Measurements from ENCODE around the gene DSCAM.
A peak's percentile ranks its signal among the peaks of the same experiment; 100 is the strongest.

Gene DSCAM

GRCh38 chr21:40020651-40021050, 826.3 kb downstream of the DSCAM start:
- H3K4me1 ChIP-seq = no peaks in the 10 kb centered on the region
- H3K4me2 ChIP-seq = no peak overlapping the region
- no peaks in the 10 kb centered on the region for H3K36me3 ChIP-seq
- peaks cover 0 to 17% (median 8%) of the 10 kb centered on the region in 11 experiments; a peak in 14 of 22 replicates for H3K9me3 ChIP-seq (replicated peaks in 1 of 11)
- H4K20me1 ChIP-seq = no peaks in the 10 kb centered on the region
- no peak overlapping the region for H3K9ac ChIP-seq
- no peak overlapping the region for H3K27ac ChIP-seq
- no peak for TF ChIP-seq Cebpa-rat (IDR thresholded peaks at IDR 0.05)
- H3K4me3 ChIP-seq = no peak overlapping the region
- H3K27me3 ChIP-seq = no peaks in the 10 kb centered on the region

DNA sequence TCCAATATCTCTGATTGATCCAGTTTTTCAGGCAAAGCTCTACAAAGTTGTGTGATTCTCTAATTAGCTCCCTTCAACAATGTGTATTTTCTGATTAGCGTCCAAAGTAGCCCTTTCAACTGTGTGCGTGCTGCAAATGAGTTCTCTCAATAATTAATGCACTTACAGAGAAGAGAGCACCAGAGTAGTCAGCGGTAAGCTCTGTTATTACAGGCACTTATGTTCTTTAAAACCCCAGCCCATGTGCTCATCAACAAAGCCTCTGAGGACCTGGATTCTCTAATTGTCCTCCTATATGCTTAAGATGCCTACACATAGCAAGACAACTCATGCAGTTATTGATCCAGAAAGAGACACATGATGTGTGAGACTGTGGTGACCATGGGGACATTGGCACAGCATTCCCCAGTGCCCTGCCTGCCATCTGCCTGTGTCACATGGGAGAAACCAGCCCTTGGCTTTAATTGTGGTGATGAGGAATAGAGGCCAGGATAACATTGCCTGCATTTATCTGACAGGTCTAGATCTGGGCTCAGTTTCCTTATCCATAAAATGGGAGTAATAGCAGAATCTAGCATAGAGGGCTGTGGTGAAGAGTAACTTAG, 828.0 kb downstream of the DSCAM start:
- Histone ChIP-seq H4K20me1 (no peaks in the 10 kb centered on the region), H3K4me1 (no peaks in the 10 kb centered on the region), H3K36me3 (no peaks in the 10 kb centered on the region), H3K4me3 (no peak overlapping the region), H3K4me2 (no peak overlapping the region), H3K27ac (no peak overlapping the region), H3K9ac (no peak overlapping the region), H3K27me3 (no peaks in the 10 kb centered on the region), H3K9me3 (replicated peaks in 1 of 11) (peaks cover 0 to 17% (median 8%) of the 10 kb centered on the region in 11 experiments; a peak in 14 of 22 replicates)
- TF ChIP-seq Cebpa-rat (IDR thresholded peaks at IDR 0.05) = no peak

GRCh38 chr21:40016667-40017066, 830.3 kb downstream of the DSCAM start:
- H3K4me1 ChIP-seq = no peaks in the 10 kb centered on the region
- no peaks in the 10 kb centered on the region for H4K20me1 ChIP-seq
- H3K36me3 ChIP-seq = no peaks in the 10 kb centered on the region
- no peak overlapping the region for H3K4me3 ChIP-seq
- TF ChIP-seq Cebpa-rat (IDR thresholded peaks at IDR 0.05) = no peak
- H3K9me3 ChIP-seq (replicated peaks in 1 of 11) = peaks cover 0 to 17% (median 8%) of the 10 kb centered on the region in 11 experiments; a peak in 14 of 22 replicates
- H3K9ac ChIP-seq = no peak overlapping the region
- H3K27ac ChIP-seq = no peak overlapping the region
- H3K27me3 ChIP-seq = no peaks in the 10 kb centered on the region
- H3K4me2 ChIP-seq = no peak overlapping the region

- Histone ChIP-seq H3K9me3 (replicated peaks in 1 of 11) (peaks cover 0 to 17% (median 8%) of the 10 kb centered on the region in 11 experiments; a peak in 14 of 22 replicates), H3K27me3 (no peaks in the 10 kb centered on the region), H3K9ac (no peak overlapping the region), H3K4me2 (no peak overlapping the region), H3K27ac (no peak overlapping the region), H3K4me3 (no peak overlapping the region), H4K20me1 (no peaks in the 10 kb centered on the region), H3K4me1 (no peaks in the 10 kb centered on the region), H3K36me3 (no peaks in the 10 kb centered on the region)
- no peak for TF ChIP-seq Cebpa-rat (IDR thresholded peaks at IDR 0.05)
Measured at GRCh38 chr21:40016234-40016633, 830.7 kb downstream of the DSCAM start.

- H4K20me1 ChIP-seq = no peaks in the 10 kb centered on the region
- H3K27me3 ChIP-seq = no peaks in the 10 kb centered on the region
- no peaks in the 10 kb centered on the region for H3K36me3 ChIP-seq
- H3K4me1 ChIP-seq = no peaks in the 10 kb centered on the region
- H3K27ac ChIP-seq = no peak overlapping the region
- no peak overlapping the region for H3K9ac ChIP-seq
- TF ChIP-seq Cebpa-rat (IDR thresholded peaks at IDR 0.05) = no peak
- H3K9me3 ChIP-seq (replicated peaks in 1 of 11) = peaks cover 0 to 17% (median 8%) of the 10 kb centered on the region in 11 experiments; a peak in 14 of 22 replicates
- no peak overlapping the region for H3K4me3 ChIP-seq
- H3K4me2 ChIP-seq = no peak overlapping the region
Measured at GRCh38 chr21:40015818-40016217, 831.1 kb downstream of the DSCAM start.

DNA sequence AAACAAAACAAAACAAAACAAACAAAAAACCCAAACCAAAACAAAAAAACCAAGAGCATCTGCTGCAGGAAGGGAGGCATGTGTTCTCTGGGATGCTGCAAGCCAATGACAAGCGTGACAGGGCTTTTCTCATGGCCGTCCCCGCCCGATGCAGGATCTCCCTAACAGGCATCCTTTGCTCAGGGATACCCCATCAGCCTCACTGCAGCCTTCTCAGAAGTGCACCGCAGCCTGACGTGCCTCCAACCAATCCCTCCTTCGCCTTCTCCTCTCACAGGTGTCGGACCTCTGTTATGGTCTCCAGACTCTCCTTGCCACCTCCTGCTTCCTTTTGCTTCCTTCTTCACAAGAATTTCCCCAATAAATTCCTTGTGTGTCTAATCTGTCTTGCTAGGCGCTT, 832.6 kb downstream of the DSCAM start:
- Histone ChIP-seq H3K4me3 (no peak overlapping the region), H3K27ac (no peak overlapping the region), H3K9ac (no peak overlapping the region), H3K27me3 (no peaks in the 10 kb centered on the region), H4K20me1 (no peaks in the 10 kb centered on the region), H3K36me3 (no peaks in the 10 kb centered on the region), H3K4me1 (no peaks in the 10 kb centered on the region), H3K9me3 (replicated peaks in 1 of 11) (peaks cover 0 to 3% (median 0%) of the 10 kb centered on the region in 11 experiments; a peak in 4 of 22 replicates), H3K4me2 (no peak overlapping the region)
- TF ChIP-seq Cebpa-rat (IDR thresholded peaks at IDR 0.05) = no peak

GRCh38 chr21:40013001-40013735, 833.8 kb downstream of the DSCAM start:
- no peak overlapping the region for H3K9ac ChIP-seq
- no peaks in the 10 kb centered on the region for H4K20me1 ChIP-seq
- no peak overlapping the region for H3K4me2 ChIP-seq
- no peaks in the 10 kb centered on the region for H3K9me3 ChIP-seq (replicated peaks in 1 of 11)
- no peaks in the 10 kb centered on the region for H3K4me1 ChIP-seq
- H3K27ac ChIP-seq = no peak overlapping the region
- no peak for TF ChIP-seq Cebpa-rat (IDR thresholded peaks at IDR 0.05)
- H3K4me3 ChIP-seq = no peak overlapping the region
- H3K36me3 ChIP-seq = no peaks in the 10 kb centered on the region
- no peaks in the 10 kb centered on the region for H3K27me3 ChIP-seq

GRCh38 chr21:40011371-40011770, 835.6 kb downstream of the DSCAM start:
- Histone ChIP-seq H3K27me3 (no peaks in the 10 kb centered on the region), H3K27ac (no peak overlapping the region), H3K4me2 (no peak overlapping the region), H3K4me1 (no peaks in the 10 kb centered on the region), H4K20me1 (no peaks in the 10 kb centered on the region), H3K9ac (no peak overlapping the region), H3K4me3 (no peak overlapping the region), H3K9me3 (replicated peaks in 1 of 11) (no peaks in the 10 kb centered on the region), H3K36me3 (no peaks in the 10 kb centered on the region)
- no peak for TF ChIP-seq Cebpa-rat (IDR thresholded peaks at IDR 0.05)

DNA sequence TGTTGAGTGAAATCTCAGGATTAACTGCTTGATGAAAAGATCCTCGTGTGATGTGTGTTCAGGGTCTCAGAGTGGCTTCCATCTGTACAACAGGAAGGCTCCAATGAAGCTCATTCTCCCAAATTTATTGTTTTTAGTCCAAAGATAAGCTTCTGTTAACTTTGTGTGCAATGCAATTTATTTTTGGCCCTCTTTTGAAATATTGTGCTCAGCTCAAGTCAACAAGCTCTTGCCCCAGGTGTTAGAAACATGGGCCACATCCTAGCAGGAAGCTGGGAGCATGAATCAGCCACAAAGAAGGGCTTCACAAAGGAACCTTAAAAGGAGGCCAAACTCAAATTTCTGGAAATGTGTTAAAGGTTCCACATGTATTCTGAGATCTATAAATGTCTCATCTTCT, 844.0 kb downstream of the DSCAM start:
- no peaks in the 10 kb centered on the region for H3K27me3 ChIP-seq
- H3K4me3 ChIP-seq = no peak overlapping the region; a peak in 1 of 20 replicates
- peak in 6 of 11 experiments; percentile 23 to 82 (median 49); a peak in 8 of 22 replicates for TF ChIP-seq Cebpa-rat (IDR thresholded peaks at IDR 0.05)
- H3K27ac ChIP-seq = peak overlapping the region in 9 of 11 experiments; percentile 18 to 82 (median 76); a peak in 17 of 22 replicates
- H3K9ac ChIP-seq = peak overlapping the region in 8 of 11 experiments; percentile 4 to 69 (median 50); a peak in 12 of 22 replicates
- no peaks in the 10 kb centered on the region for H4K20me1 ChIP-seq
- H3K4me2 ChIP-seq = peak overlapping the region; percentile 35 to 81 (median 71)
- peaks cover 0 to 21% (median 0%) of the 10 kb centered on the region in 11 experiments; a peak in 7 of 22 replicates for H3K9me3 ChIP-seq (replicated peaks in 1 of 11)
- H3K36me3 ChIP-seq = no peaks in the 10 kb centered on the region
- H3K4me1 ChIP-seq = peaks cover 20 to 37% (median 30%) of the 10 kb centered on the region in 10 experiments

Measured in BLaER1 treated with 17β-estradiol and CSF1 and Interleukin-3, amounts not matched to agents 10 nM and 100 nM (cell line).